ENCODE data around the gene ZBTB20.

The ZBTB20 gene

GRCh38 chr3:114314282-114314681, 832.8 kb downstream of the ZBTB20 start:
- Histone ChIP-seq H3K4me1 (ENCODE audit: control insufficient read depth, insufficient read depth, low read length) (peaks cover 5% of the 10 kb centered on the region), H3K27ac (ENCODE audit: insufficient read depth, low read depth, low read length, poor library complexity, severe bottlenecking) (no peak overlapping the region), H3K27me3 (ENCODE audit: control insufficient read depth, insufficient read depth, low read length, poor library complexity, severe bottlenecking) (no peaks in the 10 kb centered on the region), H3K4me3 (ENCODE audit: insufficient read depth, low read depth, low read length) (no peak overlapping the region), H3K36me3 (ENCODE audit: control insufficient read depth, insufficient read depth, low read length) (no peaks in the 10 kb centered on the region), H3K9me3 (ENCODE audit: control insufficient read depth, low read length) (no peaks in the 10 kb centered on the region)
- 70 to 92% methylated on average over 1 to 2 of the region's 2 CpGs for WGBS, 2 experiments

DNA sequence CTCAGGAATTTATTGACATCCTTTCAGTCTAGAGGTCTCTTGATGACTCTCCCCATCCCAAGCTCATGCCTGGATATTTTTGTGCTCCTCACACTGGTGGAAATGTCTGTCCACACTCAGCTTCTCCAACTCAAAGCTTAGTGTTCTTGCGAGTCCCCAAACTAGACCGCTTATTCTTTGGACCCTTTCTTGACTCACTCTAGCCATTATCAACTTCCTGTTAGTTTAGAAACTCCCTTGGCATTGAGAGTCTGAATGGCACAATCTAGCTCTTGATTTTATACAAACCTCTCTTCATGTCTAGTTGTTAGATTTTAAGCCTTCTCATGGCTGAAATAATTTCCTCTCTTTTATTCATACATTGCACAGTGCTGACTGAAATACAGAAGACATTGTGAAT, 833.7 kb downstream of the ZBTB20 start:
- Histone ChIP-seq H3K27me3 (ENCODE audit: control insufficient read depth, insufficient read depth, low read length, poor library complexity, severe bottlenecking) (no peaks in the 10 kb centered on the region), H3K4me1 (ENCODE audit: control insufficient read depth, insufficient read depth, low read length) (peaks cover 4% of the 10 kb centered on the region), H3K9me3 (ENCODE audit: control insufficient read depth, low read length) (no peaks in the 10 kb centered on the region), H3K27ac (ENCODE audit: insufficient read depth, low read depth, low read length, poor library complexity, severe bottlenecking) (no peak overlapping the region), H3K36me3 (ENCODE audit: control insufficient read depth, insufficient read depth, low read length) (no peaks in the 10 kb centered on the region), H3K4me3 (ENCODE audit: insufficient read depth, low read depth, low read length) (no peak overlapping the region)
- WGBS, 2 experiments, result 94 to 95% methylated on average over 2 of the region's 2 CpGs

DNA sequence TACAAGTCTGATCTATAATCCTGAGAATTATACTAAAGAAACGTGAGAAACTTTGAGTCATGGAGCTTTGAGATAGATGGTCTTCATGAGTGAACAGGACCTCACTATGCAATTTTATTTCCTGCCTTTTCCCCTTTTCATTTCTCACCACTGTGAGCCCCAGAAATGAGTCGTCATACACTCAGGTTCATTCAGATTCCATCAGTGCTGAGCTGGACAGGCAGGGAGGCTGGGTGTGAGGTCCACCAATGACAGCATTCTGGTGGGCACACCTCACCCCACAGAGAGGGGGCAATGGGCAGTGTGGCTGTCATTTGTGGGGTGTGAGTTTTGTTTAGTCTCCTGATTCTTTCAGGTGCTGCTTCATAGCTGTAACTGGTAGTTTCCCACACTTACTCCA, 836.4 kb downstream of the ZBTB20 start:
- no peaks in the 10 kb centered on the region for H3K9me3 ChIP-seq (ENCODE audit: control insufficient read depth, low read length)
- WGBS, 2 experiments, result 90 to 94% methylated on average over 2 of the region's 2 CpGs
- no peaks in the 10 kb centered on the region for H3K4me1 ChIP-seq (ENCODE audit: control insufficient read depth, insufficient read depth, low read length)
- H3K27ac ChIP-seq (ENCODE audit: insufficient read depth, low read depth, low read length, poor library complexity, severe bottlenecking), result no peak overlapping the region
- no peaks in the 10 kb centered on the region for H3K27me3 ChIP-seq (ENCODE audit: control insufficient read depth, insufficient read depth, low read length, poor library complexity, severe bottlenecking)
- no peaks in the 10 kb centered on the region for H3K36me3 ChIP-seq (ENCODE audit: control insufficient read depth, insufficient read depth, low read length)
- no peak overlapping the region for H3K4me3 ChIP-seq (ENCODE audit: insufficient read depth, low read depth, low read length)

- no peaks in the 10 kb centered on the region for H3K4me1 ChIP-seq (ENCODE audit: control insufficient read depth, insufficient read depth, low read length)
- 93 to 98% methylated on average over 4 to 5 of the region's 5 CpGs for WGBS, 2 experiments
- no peaks in the 10 kb centered on the region for H3K36me3 ChIP-seq (ENCODE audit: control insufficient read depth, insufficient read depth, low read length)
- no peaks in the 10 kb centered on the region for H3K9me3 ChIP-seq (ENCODE audit: control insufficient read depth, low read length)
- no peak overlapping the region for H3K4me3 ChIP-seq (ENCODE audit: insufficient read depth, low read depth, low read length)
- no peak overlapping the region for H3K27ac ChIP-seq (ENCODE audit: insufficient read depth, low read depth, low read length, poor library complexity, severe bottlenecking)
- H3K27me3 ChIP-seq (ENCODE audit: control insufficient read depth, insufficient read depth, low read length, poor library complexity, severe bottlenecking), result no peaks in the 10 kb centered on the region
These were observed 838.3 kb downstream of the ZBTB20 start for GRCh38 chr3:114308830-114309229.

DNA sequence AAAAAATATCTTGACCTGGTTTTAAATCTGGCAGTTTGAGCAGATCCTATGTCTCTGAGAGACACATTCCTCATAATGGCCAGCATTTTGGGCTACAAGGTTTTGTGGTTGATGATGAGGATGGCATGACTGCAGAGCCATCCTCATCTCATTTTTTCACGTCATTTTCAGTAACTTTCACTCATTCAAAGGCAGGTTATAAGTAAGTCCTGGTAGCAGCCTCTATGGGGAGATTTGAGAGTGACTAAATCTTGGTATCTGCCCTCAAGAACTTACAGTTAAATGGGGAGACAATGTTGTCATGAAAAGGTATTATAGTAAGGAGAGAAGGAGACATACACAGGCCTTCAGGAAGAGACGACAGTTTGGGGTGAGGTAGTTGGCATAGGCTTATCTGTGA, 838.7 kb downstream of the ZBTB20 start:
- no peak overlapping the region for H3K4me3 ChIP-seq (ENCODE audit: insufficient read depth, low read depth, low read length)
- 96 to 100% methylated on average over 1 to 2 of the region's 2 CpGs for WGBS, 2 experiments
- H3K27ac ChIP-seq (ENCODE audit: insufficient read depth, low read depth, low read length, poor library complexity, severe bottlenecking), result no peak overlapping the region
- no peaks in the 10 kb centered on the region for H3K36me3 ChIP-seq (ENCODE audit: control insufficient read depth, insufficient read depth, low read length)
- no peaks in the 10 kb centered on the region for H3K4me1 ChIP-seq (ENCODE audit: control insufficient read depth, insufficient read depth, low read length)
- no peaks in the 10 kb centered on the region for H3K27me3 ChIP-seq (ENCODE audit: control insufficient read depth, insufficient read depth, low read length, poor library complexity, severe bottlenecking)
- H3K9me3 ChIP-seq (ENCODE audit: control insufficient read depth, low read length), result no peaks in the 10 kb centered on the region

DNA sequence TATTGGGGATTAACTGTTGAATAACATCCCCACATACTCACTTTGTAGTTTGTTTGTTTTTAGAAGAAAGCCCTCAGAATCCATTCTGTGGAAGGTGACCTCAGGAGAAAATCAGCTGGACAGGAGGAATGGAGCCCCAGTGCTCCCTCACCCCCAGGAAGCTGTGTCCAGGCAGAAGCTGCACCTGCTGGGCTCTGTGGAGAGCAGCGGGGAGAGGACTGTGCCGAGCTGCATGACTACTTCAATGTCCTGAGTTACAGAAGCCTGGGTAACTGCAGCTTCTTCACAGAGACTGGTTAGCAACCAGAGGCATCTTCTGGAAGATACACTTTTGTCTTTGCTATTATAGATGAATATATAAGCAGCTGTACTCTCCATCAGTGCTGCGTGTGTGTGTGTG, 839.3 kb downstream of the ZBTB20 start:
- no peak overlapping the region for H3K27ac ChIP-seq (ENCODE audit: insufficient read depth, low read depth, low read length, poor library complexity, severe bottlenecking)
- H3K4me3 ChIP-seq (ENCODE audit: insufficient read depth, low read depth, low read length), result no peak overlapping the region
- H3K9me3 ChIP-seq (ENCODE audit: control insufficient read depth, low read length), result no peaks in the 10 kb centered on the region
- WGBS, 2 experiments, result 86% methylated on average over 3 of the region's 3 CpGs
- H3K27me3 ChIP-seq (ENCODE audit: control insufficient read depth, insufficient read depth, low read length, poor library complexity, severe bottlenecking), result no peaks in the 10 kb centered on the region
- H3K36me3 ChIP-seq (ENCODE audit: control insufficient read depth, insufficient read depth, low read length), result no peaks in the 10 kb centered on the region
- no peaks in the 10 kb centered on the region for H3K4me1 ChIP-seq (ENCODE audit: control insufficient read depth, insufficient read depth, low read length)

- Histone ChIP-seq H3K27ac (ENCODE audit: insufficient read depth, low read depth, low read length, poor library complexity, severe bottlenecking) (no peak overlapping the region), H3K4me1 (ENCODE audit: control insufficient read depth, insufficient read depth, low read length) (no peaks in the 10 kb centered on the region), H3K27me3 (ENCODE audit: control insufficient read depth, insufficient read depth, low read length, poor library complexity, severe bottlenecking) (no peaks in the 10 kb centered on the region), H3K9me3 (ENCODE audit: control insufficient read depth, low read length) (no peaks in the 10 kb centered on the region), H3K36me3 (ENCODE audit: control insufficient read depth, insufficient read depth, low read length) (no peaks in the 10 kb centered on the region), H3K4me3 (ENCODE audit: insufficient read depth, low read depth, low read length) (no peak overlapping the region)
- WGBS, 2 experiments, result 91 to 93% methylated on average over 8 of the region's 8 CpGs
These were observed 839.8 kb downstream of the ZBTB20 start for GRCh38 chr3:114307222-114307830.

DNA sequence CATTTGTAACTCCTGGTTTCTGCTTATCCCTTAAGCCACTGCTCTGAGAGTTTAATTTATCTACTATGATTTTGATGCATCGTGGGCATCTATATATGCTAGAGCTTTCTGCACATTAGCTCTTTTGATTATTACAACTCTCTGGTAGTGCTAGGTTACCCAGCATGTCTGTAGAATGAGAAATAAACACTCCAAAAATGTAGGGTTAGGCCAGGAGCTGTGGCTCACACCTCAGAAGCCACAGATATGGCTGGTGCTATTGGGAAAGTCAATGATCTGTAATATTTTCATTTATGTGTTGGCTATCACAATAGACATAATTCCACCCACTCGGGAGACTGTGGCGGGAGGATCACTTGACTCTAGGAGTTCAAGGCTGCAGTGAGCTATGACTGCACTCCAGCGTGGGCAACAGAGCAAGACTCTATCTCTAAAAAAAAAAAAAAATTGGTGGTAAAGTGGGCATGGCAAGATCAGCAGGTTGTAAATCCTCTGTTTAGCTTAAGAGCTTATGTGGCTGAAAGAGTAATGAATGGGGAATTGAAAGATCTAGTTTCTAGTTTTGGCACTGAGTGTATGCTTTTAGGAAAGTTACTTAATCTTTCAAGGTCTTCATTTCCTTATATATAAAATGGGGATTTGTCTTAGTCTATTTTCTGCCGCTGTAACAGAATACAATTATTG, 847.0 kb downstream of the ZBTB20 start:
- Histone ChIP-seq H3K27ac (ENCODE audit: insufficient read depth, low read depth, low read length, poor library complexity, severe bottlenecking) (no peak overlapping the region), H3K36me3 (ENCODE audit: control insufficient read depth, insufficient read depth, low read length) (no peaks in the 10 kb centered on the region), H3K27me3 (ENCODE audit: control insufficient read depth, insufficient read depth, low read length, poor library complexity, severe bottlenecking) (no peaks in the 10 kb centered on the region), H3K4me3 (ENCODE audit: insufficient read depth, low read depth, low read length) (no peak overlapping the region), H3K9me3 (ENCODE audit: control insufficient read depth, low read length) (no peaks in the 10 kb centered on the region), H3K4me1 (ENCODE audit: control insufficient read depth, insufficient read depth, low read length) (no peaks in the 10 kb centered on the region)
- 85 to 90% methylated on average over 4 to 5 of the region's 5 CpGs for WGBS, 2 experiments

DNA sequence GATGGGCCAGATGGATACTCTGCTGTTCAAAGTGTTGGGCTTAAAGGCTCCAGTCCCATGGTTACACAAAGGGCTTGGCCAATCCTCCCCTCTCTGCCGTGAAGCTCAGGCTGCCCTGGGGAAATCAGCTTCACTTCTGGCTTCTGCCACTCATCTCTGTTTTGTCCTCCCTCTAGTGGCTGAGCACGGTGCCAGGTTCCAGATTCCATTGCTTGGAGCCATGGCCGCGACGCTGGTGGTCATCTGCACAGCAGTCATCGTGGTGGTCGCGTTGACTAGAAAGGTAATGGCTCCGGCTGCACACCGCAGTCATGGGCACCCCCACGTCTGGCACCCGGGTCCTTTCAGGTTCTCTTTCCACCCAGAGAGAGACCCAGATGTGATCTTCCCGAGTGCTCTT, 847.7 kb downstream of the ZBTB20 start:
- Histone ChIP-seq H3K27me3 (ENCODE audit: control insufficient read depth, insufficient read depth, low read length, poor library complexity, severe bottlenecking) (no peaks in the 10 kb centered on the region), H3K4me3 (ENCODE audit: insufficient read depth, low read depth, low read length) (no peak overlapping the region), H3K36me3 (ENCODE audit: control insufficient read depth, insufficient read depth, low read length) (no peaks in the 10 kb centered on the region), H3K9me3 (ENCODE audit: control insufficient read depth, low read length) (no peaks in the 10 kb centered on the region), H3K27ac (ENCODE audit: insufficient read depth, low read depth, low read length, poor library complexity, severe bottlenecking) (no peak overlapping the region), H3K4me1 (ENCODE audit: control insufficient read depth, insufficient read depth, low read length) (no peaks in the 10 kb centered on the region)
- 78 to 79% methylated on average over 13 of the region's 13 CpGs for WGBS, 2 experiments

DNA sequence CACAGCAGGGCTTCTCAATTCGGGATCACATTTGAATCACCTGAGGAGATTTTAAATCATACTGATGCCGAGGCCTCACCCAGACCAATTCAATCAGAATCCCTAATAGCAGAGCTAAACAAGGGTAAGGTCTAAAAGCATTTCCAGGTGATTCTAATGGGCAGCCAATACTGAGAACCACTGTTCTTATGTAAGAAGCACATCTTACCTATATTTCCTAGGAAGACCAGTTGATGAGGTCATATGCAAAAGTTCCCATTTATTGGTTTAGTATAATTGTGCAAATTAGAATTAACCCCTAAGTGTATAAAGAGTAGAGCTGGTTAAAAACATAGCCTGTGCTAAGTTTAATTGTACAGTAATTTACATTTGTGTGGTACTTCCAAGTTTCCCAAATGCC, 851.1 kb downstream of the ZBTB20 start:
- Histone ChIP-seq H3K27ac (ENCODE audit: insufficient read depth, low read depth, low read length, poor library complexity, severe bottlenecking) (no peak overlapping the region), H3K4me1 (ENCODE audit: control insufficient read depth, insufficient read depth, low read length) (no peaks in the 10 kb centered on the region), H3K27me3 (ENCODE audit: control insufficient read depth, insufficient read depth, low read length, poor library complexity, severe bottlenecking) (no peaks in the 10 kb centered on the region), H3K4me3 (ENCODE audit: insufficient read depth, low read depth, low read length) (no peak overlapping the region), H3K9me3 (ENCODE audit: control insufficient read depth, low read length) (no peaks in the 10 kb centered on the region), H3K36me3 (ENCODE audit: control insufficient read depth, insufficient read depth, low read length) (no peaks in the 10 kb centered on the region)
- WGBS, 2 experiments, result 85 to 86% methylated on average over 2 of the region's 2 CpGs
